GM08714 (cell line): ENCODE data around the gene PLEKHG4.

ENCODE experiments used
- H3K4me3 ChIP-seq: fragments of 200-500 bp; sonication (Bioruptor generic); 2 replicates; pipeline ENCODE4 v1.5.1; 2014; ENCODE audit warnings: mild to moderate bottlenecking, low read length, inconsistent platforms
- ZNF274 ChIP-seq: IDR thresholded peaks from 2 replicates; pipeline ENCODE4 v1.6.1; 2012; ENCODE audit warnings: mild to moderate bottlenecking, low read depth, low read length

The PLEKHG4 gene

GRCh38 chr16:67302076-67302475 is 22.7 kb downstream of the PLEKHG4 start:
- no peak for TF ChIP-seq ZNF274

GRCh38 chr16:67302970-67303369 is 23.6 kb downstream of the PLEKHG4 start:
- no peak overlapping the region for H3K4me3 ChIP-seq
- no peak for TF ChIP-seq ZNF274

More at GRCh38 chr16:67302076-67302475, 22.7 kb downstream of the PLEKHG4 start:
- no peak overlapping the region for H3K4me3 ChIP-seq

DNA sequence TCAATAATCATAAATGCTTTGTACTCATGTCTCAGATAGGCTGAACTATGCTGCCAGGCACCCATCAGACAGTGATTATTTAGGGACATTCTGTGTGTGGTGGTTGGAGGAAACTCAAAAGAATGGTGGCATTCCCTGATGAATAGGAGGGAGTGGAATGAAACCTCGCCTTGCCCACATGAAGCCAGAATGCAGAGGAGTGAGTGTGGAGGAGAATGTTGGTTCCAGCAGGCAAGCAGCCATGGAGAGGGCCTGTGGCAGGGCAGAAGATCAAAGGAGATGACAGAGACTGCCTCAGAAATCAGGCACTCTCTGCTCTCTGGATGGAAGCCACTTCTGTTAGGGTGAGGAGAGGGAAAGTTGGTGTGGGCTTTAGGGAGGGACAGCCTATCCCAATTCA is 24.7 kb downstream of the PLEKHG4 start:
- TF ChIP-seq ZNF274 = no peak
- no peak overlapping the region for H3K4me3 ChIP-seq

DNA sequence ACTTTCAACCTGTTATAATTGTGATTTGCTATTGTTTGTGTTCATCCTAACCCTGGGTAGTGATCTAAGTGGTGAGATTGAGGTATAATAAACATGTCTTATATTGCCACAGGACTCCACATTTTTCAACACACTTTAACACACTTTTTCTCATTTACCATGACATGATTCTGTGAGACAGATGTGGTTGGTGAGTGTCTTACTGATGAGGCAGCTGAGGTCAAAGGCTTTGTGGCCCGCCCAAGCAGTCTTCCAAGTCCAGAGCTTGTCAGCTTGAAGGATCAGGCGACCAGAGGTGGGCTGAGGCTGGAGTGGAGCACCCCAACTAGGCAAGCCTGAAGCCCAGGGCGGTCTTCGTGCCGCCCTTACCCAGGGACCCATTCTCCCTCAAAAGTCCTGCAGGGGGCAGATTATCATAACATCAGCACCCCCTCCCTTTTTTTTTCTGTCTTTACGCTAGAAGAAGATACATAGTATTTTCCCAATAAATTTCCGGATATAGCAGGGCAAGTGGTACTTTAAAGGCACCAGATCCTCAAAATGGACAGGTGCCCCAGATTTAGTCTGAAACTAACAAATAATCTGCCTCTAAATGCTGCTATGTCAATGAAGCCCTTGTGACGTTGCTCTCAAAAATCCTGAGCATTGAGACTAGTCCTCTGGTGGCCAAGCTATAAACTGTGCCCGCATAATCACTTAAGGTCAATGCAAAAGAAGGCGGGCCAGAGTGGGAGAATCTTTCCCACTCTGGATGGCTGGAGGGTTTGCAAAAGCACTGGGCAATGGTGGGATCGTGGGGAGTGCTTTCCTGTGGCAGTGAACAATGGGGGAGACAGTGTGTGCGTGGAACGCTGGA is 26.1 kb downstream of the PLEKHG4 start:
- no peak overlapping the region for H3K4me3 ChIP-seq
- no peak for TF ChIP-seq ZNF274

DNA sequence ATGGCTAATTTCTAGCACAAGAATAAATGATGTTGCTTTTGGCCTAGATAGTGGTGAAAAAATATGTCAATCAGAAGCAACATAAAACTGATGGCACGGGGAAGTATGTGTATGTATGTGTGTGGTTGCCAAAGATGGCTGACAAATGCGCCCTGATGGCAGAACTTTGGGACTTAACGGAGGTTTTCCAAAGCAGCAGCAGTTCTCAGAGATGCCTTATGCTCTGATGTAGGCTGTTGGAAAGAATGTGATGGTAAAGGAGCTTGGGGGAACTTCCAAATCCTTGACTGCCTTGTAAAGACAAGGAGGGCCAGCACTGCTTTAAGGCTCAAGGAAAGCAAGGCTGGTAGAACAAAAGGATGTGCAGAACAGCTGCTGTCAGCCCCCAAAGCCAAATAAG is 31.2 kb downstream of the PLEKHG4 start:
- no peak for TF ChIP-seq ZNF274
- H3K4me3 ChIP-seq = no peak overlapping the region

DNA sequence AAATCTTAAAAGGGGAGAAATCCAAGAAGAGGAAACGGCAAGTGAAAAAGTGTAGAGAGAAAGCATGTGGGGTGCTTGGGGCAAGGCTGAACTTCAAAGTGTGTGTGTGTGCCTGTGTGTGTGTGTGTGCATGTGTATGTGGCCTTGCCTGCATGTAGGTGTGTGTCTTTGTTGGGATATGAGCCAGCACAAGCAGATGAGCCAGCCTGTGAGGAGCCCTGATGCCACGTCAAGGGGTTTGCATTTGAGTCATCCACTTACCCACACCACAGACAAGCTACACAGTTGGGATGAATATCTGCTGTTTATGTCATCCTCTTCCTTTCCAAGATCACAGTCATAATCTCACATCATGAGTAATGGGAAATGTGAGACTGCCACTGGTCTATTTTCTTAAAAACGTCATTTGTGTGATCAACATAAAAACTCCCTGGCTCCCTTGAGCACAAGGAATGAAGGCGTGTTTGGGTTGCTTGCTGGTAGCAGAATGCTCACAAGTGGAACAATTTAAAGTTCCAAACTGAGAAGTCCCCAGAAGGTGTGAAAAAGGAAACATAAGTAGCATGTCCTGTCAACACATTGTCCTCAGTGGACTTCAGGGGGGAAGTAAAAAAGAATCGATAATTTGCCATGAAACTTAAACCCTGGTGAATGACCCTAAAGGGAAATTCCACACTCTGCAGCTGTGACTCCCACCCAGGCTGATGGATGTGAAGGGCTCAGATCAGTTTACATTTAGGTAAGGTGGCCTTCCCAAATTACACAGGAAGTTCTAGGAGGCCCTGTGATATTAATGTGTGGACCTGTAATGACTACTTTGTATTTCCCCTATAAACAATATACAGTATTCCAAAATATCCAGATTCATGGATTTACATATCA is 32.5 kb downstream of the PLEKHG4 start:
- TF ChIP-seq ZNF274 = no peak
- no peak overlapping the region for H3K4me3 ChIP-seq

DNA sequence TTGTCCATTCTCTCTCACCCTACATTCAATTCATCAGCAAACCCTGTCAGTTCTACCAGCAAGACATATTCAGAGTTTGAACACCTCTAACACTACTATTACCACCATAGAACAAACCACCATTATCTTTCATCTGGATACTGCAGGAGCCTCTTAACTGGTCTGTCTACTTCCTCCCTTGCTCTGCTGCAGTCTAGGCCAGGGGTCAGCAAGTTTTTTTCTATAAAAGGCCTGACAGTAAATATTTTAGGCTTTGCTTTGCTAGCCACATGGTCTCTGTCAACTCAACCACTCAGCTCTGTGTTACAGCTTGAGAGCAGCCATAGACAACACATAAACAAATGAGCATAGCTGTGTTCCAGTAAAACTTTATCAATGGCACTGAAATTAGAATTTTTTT is 33.4 kb downstream of the PLEKHG4 start:
- TF ChIP-seq ZNF274 = no peak
- no peak overlapping the region for H3K4me3 ChIP-seq

- no peak overlapping the region for H3K4me3 ChIP-seq
- TF ChIP-seq ZNF274 = no peak
Measured at GRCh38 chr16:67317853-67318252, 38.5 kb downstream of the PLEKHG4 start.

GRCh38 chr16:67326115-67326471 is 46.8 kb downstream of the PLEKHG4 start:
- peak overlapping the region; percentile 50; the same call in 1 of the 2 replicates for H3K4me3 ChIP-seq
- TF ChIP-seq ZNF274 = no peak

GRCh38 chr16:67326472-67327309 is 47.4 kb downstream of the PLEKHG4 start, which contains the start of the genes KCTD19 and LRRC36:
Gene KCTD19 (minus strand): TSS chr16:67326741. CDS start chr16:67326707, 34 bp downstream.
Gene LRRC36 (plus strand): TSS chr16:67326815. CDS start chr16:67326863, 48 bp downstream.
- no peak for TF ChIP-seq ZNF274
- H3K4me3 ChIP-seq = peak within 1 kb of the TSS; percentile 50; the same call in 1 of the 2 replicates

- no peak for TF ChIP-seq ZNF274
- no peak overlapping the region for H3K4me3 ChIP-seq
Measured at GRCh38 chr16:67327743-67328142, 48.4 kb downstream of the PLEKHG4 start.

GRCh38 chr16:67329901-67330300 is 50.6 kb downstream of the PLEKHG4 start:
- no peak overlapping the region for H3K4me3 ChIP-seq
- no peak for TF ChIP-seq ZNF274

GRCh38 chr16:67333315-67333714 is 54.0 kb downstream of the PLEKHG4 start:
- H3K4me3 ChIP-seq = no peak overlapping the region
- TF ChIP-seq ZNF274 = no peak

DNA sequence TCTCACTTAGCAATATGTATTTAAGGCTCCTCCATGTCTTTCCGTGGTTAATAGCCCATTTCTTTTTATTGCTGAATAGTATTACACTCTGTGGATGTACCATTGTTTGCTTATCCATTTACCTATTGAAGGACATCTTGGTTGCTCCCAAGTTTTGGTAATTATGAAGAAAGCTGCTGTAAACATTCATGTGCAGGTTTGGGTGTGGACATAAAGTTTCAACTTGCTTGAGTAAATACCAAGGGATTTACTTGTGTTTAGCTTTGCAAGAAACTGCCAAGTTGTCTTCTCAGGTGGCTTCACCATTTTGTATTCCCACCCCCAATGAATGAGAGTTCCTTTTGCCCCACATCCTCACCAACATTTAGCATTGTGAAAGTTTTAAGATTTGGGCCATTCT is 56.8 kb downstream of the PLEKHG4 start:
- no peak for TF ChIP-seq ZNF274

More for the DNA sequence above, 56.8 kb downstream of the PLEKHG4 start:
- H3K4me3 ChIP-seq = no peak overlapping the region
